HG02981 (cell line): ENCODE results near the gene GABRB3.

ENCODE experiments used
- ATAC-seq: cut with Tn5 transposase; IDR thresholded peaks from one replicate; pipeline ENCODE4 v1.9.1; 2021; ENCODE audit warnings: mild to moderate bottlenecking, moderate library complexity; ENCODE audit not compliant: unreplicated experiment

Gene GABRB3

DNA sequence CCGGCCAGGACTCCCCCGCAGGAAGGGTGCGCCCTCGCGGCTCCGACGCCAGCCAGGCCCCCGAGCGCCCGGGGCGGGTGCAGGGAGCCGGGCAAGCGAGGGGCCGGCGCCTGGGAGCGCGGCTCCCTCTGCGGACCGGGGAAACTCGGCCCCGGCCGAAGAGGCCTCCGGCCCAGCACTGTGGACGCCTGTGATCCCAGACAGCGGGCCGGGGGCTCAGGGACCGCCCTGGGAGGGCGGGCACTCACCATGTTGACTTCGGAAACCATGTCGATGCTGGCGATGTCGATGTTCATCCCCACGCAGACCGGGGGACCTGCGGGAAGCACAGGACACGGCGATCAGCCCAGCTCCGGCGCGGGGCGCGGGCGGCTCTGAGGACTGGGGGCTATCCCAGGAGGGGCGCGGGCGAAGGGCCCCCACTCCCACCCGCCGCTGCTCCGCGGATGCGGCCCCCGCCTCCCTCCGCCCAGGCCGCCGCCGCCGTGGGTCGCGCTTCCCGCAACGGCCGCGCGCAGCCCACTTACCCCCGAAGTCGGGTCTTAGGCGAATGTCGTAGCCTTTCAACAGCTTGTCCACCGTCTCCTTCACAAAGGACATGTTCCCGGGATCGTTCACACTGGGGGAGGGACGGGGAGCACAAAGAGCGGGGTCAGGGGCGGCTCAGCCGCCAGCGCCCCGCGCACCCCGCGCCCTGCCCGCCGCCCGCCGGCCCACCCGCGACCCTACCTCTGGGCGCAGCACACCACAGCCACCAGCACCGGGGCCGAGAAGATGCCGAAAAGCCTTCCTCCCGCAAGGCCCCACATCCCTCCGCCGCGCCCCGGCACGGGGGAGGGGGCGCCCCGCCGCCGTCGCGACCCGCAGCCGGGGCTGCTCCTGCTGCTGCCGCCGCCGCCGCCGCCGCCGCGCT lies at the start of gene GABRB3:
GABRB3 (minus strand) TSS at position 913 of the 913 bp plus-strand sequence.
- no peak for ATAC-seq

DNA sequence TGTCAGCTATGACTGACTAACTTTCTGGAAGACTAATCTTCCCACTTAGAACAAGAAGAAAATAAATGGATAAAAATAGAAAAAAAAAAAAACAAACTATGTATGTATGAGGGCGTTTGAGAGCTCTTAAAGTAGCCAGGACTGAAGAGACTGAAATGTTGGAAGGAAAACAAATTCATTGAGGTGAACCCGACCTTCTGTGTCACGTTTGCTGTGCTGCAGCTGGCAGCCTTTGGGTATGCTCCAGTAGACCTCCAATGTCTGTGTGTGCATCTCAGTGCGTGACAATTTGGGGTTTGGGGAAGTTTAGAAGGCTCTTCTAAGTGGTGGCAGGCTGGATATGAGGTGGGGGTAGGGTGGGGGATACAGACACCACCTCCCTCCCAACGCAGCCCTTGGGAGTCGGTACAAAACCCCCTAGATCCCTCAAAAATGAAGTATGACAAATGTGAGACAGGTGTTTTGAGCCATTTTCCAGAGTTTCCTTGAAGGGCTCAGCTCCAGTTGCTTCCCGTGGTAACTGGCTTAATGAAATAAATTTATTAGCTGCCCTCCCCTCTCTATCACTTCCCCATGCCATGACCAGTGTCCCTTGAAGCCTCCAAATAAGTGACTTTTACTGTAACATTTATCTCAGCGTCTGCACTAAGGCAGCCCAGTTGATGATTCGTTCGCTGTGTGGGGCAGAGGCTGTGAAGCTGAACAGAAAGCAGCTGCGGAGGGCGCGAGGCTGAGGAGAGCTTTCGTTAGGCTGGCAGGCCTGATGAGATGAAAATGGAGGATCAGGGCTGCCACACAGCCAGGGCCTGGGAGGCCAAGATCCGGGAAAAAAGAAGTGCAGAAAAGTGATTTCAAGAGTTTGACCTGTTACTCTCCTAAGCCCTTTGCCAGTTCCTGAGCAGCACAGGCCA lies 34.9 kb upstream of the GABRB3 start:
- ATAC-seq: no peak

DNA sequence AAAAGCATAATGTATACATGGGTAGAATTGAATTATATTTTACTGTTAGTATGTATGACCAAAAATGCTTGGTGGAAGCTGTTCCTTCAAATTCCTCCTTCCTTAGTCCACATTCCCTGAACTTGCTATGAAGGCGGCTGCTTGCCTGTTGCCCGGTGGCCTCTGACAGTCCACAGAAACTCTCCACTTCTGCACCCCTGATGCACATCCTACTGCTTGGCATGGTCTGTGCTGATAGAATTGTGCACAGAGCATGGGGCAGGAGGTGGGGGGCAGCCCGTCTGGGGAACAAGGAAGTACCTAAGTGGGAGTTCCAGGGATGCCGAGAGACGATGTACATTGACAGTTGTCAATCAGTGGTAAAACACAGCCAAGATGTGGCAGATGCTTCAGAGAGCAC lies 33.7 kb upstream of the GABRB3 start:
- ATAC-seq: no peak

DNA sequence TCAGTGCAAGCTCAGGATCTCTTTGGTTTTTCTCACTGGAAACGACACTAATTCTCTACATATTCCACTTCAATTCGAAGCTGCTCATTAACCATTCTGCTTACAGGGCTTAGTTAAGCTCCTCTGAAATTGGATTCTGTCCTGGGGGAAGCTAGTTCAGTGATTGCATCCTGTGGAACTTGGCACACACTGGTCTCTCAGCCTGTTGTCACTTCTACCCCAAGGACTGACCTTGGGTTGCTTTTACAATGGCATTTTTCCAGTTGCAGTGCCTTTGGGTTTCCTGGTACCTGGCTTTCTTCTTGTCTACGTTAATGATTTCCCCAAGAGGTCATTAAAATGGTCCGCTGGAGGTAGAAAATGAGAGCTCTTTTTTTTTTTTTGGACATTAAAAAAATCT lies 33.3 kb upstream of the GABRB3 start:
- ATAC-seq: no peak

DNA sequence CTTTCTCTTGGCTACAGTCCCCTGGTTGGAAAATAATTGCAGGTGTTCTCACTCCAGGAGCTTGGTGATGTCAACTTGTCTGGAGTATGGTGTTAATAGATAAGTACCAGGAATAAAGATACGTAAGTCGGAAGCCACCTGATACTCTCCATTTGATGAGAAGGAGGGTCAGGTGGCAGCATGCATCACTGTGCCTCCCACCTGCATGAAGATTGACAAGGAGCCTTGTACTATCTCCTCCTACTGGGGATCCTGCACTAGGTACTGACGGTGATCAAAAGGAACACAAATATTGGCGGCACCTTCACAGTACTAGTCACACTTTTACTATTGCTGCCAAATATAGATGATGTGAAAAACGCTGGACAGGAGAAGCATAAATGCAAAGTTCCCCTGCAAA lies 32.6 kb upstream of the GABRB3 start:
- ATAC-seq: no peak

DNA sequence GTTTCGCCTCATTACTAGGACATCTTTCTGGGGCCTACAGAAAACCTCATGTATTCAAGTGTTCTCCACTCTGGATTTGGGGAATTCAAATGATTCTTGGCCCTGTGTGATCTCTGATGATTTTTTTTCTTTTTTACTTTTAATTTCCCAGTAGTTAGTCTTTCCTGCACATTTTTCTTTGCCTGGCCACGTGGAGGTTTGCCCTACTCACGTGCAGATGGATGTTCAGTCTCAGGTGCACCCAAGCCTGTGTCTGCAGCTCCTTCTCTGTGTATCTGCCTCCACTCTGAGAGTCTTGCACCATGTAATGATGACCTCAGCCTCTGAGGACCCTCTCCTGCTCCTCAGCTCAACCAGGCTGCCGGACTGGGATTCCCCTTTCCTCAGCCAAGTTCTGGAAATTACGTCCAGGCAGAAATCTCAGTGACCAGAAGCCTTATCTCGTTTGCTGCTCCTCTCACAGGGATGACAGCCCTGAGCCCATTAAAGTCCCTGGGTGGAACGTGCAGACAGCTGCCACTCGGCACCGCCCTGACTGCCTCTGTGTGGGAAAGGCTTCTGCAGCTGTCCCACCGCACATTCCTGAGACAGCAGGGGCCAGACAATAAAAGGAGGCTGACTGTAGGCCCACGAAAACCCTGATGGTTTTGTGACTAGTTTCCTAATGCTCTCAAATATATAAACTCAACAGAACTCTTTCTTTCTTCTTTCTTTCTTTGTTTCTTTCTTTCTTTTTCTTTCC lies 31.4 kb upstream of the GABRB3 start:
- no peak for ATAC-seq

DNA sequence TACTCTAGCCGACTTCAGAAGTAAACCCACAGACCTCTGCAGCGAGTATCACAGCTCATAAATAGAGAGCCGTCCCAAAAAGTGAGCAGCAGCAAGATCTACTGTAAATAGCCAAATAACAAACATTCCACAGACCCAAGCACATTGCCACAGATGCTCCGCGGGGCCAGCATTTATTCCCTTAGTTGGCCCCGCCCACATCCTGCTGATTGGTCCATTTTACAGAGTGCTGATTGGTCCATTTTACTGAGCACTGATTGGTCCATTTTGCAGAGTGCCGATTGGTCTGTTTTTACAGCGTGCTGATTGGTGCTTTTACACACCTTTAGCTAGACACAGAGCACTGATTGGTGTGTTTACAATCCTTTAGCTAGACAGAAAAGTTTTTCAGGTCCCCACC lies 17.3 kb upstream of the GABRB3 start:
- no peak for ATAC-seq

DNA sequence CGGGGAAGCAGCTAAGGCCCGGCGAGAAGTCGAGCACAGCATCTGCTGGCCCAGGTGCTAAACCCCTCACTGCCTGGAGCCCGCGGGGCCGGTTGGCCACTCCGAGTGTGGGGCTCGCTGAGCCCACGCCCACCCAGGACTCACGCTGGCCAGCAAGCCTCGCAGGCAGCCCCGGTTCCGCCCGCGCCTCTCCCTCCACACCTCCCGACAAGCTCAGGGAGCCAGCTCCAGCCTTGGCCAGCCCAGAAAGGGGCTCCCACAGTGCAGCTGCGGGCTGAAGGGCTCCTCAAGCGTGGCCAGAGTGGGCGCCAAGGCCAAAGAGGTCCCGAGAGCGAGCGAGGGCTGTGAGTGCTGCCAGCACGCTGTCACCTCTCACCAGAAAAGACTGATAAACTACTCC lies 8.9 kb upstream of the GABRB3 start:
- no peak for ATAC-seq

DNA sequence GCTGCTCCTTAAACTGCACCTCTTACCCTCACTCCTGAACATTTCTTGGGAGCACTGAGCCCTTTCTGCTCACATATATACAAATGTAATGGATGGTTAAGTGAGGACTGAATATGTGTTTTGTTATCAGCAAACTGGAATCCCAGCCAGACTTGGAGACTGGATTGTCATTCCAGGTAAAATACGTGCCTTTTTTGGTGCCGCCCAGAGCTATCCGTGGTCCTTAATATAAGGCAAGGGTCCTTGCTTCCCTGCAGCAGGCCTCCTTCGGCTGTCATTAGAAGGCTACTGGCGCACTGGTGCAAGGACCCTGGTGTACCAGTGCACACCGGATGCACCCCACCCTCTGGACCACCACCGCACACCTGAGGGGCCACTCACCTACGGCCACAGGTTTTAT lies 1.1 kb upstream of the GABRB3 start:
- no peak for ATAC-seq

DNA sequence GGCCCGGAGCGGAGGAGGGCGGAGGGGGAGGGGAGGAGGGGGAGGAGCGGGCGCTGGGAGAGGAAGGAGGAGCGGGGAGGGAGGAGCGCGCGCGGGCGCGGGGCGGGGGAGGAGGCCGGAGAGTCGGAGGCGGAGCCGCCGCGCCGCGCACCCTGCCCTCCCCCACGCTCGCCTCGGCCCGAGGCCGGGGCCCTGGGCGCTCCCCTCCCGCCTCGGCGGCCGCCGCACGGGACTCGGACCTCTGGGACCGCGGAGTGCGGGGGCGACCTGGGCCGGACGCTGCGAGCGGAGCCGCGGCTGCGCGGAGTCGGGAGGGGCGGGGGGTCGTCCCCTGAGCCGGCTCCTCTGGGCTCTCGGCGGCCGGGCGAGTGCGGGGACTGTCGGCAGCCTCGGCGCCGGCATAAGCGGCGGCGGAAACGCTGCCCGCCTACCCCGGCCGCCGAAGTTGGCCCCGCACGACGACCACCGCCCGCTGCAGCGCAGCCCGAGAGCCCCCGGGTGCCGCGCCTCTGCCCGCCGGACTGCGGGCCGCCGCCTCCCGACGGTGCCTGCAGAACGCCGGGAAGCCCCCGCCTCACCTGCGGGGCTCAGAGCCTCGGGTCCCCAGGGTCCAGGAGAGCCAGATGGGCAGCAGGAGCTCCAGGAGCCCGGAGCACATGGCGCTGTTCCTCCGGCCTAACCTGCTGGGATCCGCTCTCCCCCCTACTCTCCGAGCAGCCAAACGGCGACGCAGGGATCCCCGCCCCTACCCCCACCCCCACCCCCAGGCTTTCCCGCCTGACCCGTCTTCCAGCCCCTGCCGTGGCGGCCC lies 406 bp upstream of the GABRB3 start:
- no peak for ATAC-seq

DNA sequence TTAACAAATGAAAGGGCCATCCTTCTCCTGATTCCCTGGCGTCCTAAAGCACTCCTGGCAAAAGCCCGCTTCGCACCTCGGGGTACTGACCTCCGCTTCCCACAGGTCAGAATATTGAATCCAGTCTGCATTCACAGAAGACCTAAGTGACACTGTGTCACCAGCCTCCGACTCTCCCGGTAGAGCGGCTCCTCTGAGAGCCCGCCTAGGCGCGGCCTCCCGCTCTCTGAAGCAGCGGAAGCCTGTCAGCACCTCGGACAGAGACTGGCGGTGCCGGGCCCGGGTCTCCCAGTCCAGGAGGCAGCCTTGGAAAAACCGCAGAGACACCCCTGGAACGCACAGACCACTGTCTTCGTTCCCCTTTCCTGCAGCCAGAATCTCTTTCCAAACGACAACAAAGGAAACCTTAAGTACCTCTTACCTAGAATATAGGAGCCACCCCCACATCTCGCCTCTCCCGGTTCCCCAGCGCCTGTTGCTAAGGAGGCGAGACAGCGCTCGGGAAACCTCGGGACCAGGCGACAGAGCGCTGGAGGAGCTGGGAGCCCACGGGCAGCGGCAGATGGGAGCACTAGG lies 1.2 kb downstream of the GABRB3 start:
- ATAC-seq: no peak

DNA sequence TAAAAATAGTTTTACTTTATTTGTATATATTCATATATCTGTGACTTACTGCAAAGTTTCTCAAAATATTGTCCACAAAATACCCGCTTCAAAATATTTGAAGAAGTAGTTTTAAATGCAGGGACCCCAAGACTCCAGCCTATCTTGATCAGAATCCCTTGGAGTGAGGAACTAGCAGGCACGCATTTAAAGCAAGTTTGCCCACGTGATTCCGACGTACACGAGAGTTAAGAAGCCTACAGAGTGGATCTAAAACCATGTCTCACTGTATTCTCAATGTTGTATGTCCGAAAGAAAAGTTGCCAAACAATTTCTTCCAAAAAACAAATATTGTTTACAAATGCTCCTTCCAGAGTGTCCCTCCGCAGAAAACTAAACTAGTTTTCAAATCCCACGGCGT lies 1.7 kb downstream of the GABRB3 start:
- no peak for ATAC-seq

DNA sequence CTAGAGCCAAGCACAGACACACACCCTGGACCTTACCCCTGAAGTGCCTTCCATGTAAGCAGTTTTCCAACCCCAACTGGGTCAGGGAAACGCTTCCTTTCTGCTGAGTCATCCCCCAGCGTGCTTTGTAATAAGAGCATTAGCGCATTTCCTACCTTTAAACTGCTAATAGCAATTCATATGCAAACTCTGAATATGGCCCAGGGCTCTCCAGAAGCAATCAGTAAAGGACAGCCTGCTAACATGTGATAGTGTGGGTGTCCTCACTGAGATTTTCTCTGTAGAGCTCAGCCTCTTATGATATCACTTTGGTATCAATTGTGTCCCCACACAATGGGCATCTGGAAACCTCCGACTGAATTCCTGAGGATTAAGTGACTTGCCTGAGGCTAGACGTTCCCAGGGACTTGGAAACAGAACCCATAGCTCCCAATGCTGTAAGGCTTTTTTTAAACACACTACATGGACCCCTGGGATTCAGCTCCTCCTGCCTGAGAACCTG lies 5.6 kb downstream of the GABRB3 start:
- ATAC-seq: no peak

DNA sequence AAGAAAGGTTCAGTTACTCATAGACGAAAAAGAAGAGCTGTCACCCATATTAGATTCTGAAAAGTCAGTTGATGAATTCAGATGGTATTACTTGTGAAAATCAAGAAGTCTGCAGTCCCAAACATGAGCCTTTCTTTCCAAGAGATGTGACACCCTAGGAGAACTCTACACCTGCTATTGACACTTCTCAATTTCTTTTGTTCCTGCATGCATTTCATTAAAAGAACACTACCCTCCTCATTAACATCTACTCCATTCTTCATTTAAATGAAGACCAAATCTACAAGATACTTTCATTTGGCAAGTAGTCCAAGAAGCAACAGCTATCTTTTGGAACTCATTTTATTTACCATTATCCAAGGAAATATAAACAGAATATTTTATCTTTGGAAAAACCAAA lies 6.6 kb downstream of the GABRB3 start:
- ATAC-seq: no peak

DNA sequence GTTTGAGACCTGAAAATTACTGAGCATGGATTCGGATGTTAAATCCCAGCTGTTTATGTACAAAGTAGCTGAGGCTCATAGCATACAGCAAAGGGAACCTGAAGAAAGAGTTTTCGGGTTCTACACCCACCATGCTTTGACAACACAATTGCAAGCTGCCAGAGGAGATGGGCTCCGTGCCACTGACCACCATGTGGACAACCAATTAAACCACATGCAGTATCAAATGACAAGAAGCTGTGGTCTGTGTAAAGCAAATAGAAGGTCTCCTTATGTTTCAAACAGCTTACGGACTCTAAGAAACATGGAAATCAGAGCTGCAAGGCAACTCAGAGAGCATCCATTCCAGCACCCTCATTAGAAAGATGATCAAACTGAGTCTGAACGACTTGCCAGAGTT lies 12.9 kb downstream of the GABRB3 start:
- no peak for ATAC-seq

DNA sequence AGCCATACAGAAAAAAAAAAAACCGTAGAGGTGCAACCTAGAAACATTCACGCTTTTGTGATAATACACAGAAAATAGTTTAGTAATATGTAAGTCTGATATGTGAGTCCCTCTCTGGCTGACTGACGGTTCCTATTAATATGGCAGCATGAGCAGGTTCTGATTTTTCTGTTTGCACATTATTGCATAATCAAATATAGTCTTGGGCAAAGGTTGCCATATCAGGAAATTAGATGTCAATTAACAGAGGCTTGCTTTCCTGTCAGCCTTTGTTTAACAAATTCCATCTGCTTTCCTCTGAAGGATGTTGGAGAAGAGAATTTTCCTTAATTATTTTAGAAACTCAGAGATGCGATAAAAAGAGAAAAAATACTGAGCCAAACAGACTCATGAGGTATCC lies 14.8 kb downstream of the GABRB3 start:
- ATAC-seq: no peak

DNA sequence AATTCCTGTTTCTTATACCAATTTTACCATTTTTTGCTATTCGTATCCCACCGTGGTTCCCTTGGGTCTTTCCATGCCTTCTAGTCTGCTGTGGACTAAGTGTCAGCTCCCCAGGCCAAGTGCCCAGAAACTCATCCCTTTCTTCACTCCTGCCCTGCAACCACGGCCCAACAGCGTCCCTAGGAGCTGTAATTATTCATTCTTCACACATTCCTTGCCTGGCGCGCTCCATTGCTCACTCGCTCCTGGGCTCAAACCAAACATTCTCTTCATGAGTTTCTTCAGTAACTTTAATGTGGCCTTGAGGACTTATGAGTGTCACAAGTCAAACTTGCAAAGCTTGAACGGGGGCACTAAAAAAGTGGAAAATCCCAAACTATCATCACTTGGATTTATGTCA lies 15.7 kb downstream of the GABRB3 start:
- ATAC-seq: no peak

DNA sequence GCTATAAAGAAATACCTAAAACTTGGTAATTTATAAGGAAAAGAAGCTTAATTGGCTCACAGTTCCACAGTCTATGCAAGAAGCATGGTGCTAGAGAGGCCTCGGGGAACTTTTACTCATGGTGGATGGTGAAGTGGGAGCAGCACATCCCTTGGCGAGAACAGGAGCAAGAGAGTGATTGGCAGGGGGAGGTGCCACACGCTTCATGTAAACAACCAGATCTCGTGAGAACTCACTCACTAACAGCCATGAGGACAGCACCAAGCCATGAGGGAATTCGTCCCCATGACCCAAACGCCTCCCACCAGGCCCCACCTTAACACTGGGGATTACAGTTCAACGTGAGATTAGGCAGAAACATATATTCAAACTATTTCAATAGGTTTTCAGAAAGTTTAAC lies 28.0 kb downstream of the GABRB3 start:
- no peak for ATAC-seq

DNA sequence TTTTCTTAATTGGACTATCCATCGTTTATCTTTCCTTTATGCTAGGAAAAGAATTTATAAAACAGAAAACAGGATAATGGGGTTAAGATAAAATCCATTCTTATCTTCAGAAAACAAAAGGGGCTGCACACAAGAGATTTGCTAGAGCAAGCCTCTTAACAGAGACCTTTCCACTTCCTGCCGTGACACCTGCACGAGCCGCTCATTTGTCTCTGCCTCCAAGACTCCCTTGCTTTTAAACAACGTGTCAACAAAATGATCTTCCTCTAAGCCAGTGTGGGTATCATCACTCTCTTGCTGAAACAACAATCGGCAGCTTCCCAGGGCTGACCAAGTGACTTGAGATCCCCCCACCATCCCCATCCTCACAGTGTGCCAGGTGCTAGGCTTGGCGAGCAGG lies 33.1 kb downstream of the GABRB3 start:
- no peak for ATAC-seq

DNA sequence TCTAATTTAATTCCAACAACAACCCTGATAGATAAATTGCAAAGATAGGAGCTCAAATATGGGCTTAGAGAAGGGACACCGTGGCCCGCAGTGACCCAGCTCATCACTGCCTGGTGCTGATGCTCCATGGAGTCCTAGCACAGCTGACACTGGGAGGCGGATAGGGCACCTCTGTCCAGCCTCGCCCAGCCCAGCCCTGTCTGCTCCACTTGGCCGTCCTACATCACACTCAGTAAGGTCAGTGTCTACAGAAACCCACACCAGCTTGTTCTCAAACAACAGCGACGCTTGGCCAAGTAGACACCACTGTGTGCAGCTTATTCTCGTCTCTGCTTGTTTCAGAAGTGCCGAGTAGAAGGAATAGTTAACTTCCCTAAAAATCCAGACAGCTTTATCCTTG lies 33.9 kb downstream of the GABRB3 start:
- ATAC-seq: no peak
